Measurements from ENCODE around the gene MFNG.

MFNG gene

DNA sequence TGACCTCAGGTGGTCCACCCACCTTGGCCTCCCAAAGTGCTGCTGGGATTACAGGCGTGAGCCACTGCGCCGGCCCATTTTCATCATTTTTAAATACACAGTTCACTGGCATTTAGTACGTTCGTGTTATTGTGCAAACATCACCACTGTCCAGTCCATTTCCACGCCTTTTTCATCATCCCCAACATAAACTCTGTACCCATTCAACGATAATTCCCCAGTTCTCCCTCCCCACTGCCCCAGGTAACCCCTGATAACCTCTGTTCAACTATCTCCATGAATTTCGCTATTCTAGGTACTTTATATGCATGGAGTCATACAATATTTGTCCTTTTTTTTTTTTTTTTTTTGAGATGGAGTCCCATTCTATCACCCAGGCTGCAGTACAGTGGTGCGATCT, 40.7 kb downstream of the MFNG start:
- H3K4me3 ChIP-seq (ENCODE audit: low read length), result no peak overlapping the region
- no peak for DNase-seq (ENCODE audit: low read depth)
- TF ChIP-seq, protein P1, sequence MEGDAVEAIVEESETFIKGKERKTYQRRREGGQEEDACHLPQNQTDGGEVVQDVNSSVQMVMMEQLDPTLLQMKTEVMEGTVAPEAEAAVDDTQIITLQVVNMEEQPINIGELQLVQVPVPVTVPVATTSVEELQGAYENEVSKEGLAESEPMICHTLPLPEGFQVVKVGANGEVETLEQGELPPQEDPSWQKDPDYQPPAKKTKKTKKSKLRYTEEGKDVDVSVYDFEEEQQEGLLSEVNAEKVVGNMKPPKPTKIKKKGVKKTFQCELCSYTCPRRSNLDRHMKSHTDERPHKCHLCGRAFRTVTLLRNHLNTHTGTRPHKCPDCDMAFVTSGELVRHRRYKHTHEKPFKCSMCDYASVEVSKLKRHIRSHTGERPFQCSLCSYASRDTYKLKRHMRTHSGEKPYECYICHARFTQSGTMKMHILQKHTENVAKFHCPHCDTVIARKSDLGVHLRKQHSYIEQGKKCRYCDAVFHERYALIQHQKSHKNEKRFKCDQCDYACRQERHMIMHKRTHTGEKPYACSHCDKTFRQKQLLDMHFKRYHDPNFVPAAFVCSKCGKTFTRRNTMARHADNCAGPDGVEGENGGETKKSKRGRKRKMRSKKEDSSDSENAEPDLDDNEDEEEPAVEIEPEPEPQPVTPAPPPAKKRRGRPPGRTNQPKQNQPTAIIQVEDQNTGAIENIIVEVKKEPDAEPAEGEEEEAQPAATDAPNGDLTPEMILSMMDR (conservative IDR thresholded peaks at IDR 0.05; ENCODE audit: low read depth, low read length), result no peak

DNA sequence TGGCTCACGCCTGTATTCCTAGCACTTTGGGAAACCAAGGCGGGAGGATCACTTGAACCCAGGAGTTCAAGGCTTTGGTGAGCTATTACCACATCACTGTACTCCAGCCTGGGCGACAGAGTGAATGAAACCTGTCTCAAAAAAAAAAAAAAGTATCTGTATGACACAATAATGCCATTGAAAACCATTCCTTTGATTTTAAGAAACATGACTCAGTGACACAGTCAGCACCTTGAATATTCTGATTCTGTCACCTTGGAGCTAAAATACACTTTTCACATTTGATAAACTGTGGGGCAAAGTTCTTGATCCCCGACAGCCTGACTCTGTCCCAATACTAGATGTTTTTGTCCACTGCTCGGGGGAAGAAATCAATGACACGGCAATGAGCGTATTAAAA, 42.2 kb downstream of the MFNG start:
- no peak overlapping the region for H3K4me3 ChIP-seq (ENCODE audit: low read length)
- TF ChIP-seq, protein P1 (conservative IDR thresholded peaks at IDR 0.05; ENCODE audit: low read depth, low read length), result no peak
- no peak for DNase-seq (ENCODE audit: low read depth)

DNA sequence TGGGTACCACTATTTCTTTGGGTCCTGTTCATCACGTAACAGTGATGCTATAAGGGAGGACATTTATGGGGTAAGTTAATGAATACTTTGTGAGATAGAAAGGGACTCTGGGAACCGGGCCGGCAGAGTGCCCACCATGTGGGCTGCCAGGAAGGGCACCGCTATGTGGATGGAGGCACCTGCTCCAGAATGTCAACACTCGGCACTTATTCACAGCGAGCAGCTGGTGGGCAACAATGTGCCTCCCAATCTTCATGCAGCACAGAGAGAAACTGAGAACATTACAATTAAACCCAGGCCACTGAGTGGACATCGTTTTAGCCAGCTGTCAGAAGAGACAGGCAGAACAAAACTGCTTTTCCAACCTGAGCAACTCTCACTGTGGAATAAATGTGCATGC, 43.1 kb downstream of the MFNG start:
- H3K4me3 ChIP-seq (ENCODE audit: low read length), result no peak overlapping the region
- TF ChIP-seq, protein P1 (conservative IDR thresholded peaks at IDR 0.05; ENCODE audit: low read depth, low read length), result no peak
- DNase-seq (ENCODE audit: low read depth), result no peak

DNA sequence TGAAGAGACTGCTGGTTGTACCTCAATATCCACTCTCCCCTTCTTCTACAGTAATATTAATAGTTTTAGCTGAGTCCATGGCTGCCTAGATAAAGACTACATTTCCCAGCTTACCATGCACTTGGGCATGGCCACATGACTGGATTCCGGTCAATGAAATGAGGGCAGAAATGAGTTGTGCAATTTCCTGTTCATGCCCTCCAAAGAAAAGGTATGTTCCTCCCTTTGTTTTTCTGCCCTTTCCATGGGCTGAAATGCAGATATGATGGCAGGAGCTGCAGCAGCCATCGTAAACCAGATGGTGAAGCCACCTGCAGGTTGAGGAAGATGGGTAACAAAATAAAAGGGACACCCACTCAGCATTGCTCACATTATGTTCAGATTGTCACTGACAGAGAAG, 43.6 kb downstream of the MFNG start:
- no peak for DNase-seq (ENCODE audit: low read depth)
- TF ChIP-seq, protein P1 (conservative IDR thresholded peaks at IDR 0.05; ENCODE audit: low read depth, low read length), result no peak
- H3K4me3 ChIP-seq (ENCODE audit: low read length), result no peak overlapping the region

DNA sequence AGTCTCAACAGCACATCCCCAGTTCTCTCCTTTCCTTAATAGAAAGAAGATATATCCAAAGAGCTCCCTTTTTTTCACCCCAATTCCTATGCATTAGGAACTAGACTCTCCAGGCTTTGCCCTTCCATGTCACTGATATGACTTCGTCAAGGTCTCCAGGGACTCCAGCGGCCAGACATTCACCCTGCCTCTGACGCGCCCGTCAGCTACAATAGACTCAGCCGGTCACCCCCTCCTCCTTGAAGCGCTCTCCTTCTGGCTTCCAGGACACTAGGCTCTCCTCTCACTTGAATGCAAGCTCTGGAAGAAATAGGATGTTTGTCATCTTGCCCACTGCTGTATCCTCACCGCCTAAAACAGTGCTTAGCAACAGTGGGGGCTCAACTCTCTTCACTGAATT, 44.0 kb downstream of the MFNG start:
- no peak overlapping the region for H3K4me3 ChIP-seq (ENCODE audit: low read length)
- TF ChIP-seq, protein P1 (conservative IDR thresholded peaks at IDR 0.05; ENCODE audit: low read depth, low read length), result no peak
- no peak for DNase-seq (ENCODE audit: low read depth)

DNA sequence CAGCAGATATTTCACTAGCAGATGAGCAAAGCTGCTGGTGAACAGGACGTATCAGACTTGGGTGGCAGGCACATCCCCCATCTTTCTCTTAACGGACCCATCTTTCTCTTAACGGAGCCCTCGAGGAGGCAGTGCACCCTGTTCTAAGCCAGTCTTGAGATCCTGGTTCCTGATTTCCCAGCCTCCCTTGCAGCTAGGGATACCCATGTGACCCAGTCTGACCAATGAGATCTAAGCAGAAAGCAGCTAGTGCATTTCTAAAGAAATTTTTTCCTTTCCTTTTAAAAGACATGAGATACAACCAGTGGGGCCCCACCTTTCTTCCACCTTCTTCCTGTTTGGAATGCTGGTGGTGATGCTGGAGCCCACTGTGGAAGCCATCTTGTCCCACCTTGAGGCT, 45.3 kb downstream of the MFNG start:
- no peak overlapping the region for H3K4me3 ChIP-seq (ENCODE audit: low read length)
- TF ChIP-seq, protein P1 (conservative IDR thresholded peaks at IDR 0.05; ENCODE audit: low read depth, low read length), result no peak
- DNase-seq (ENCODE audit: low read depth), result no peak

DNA sequence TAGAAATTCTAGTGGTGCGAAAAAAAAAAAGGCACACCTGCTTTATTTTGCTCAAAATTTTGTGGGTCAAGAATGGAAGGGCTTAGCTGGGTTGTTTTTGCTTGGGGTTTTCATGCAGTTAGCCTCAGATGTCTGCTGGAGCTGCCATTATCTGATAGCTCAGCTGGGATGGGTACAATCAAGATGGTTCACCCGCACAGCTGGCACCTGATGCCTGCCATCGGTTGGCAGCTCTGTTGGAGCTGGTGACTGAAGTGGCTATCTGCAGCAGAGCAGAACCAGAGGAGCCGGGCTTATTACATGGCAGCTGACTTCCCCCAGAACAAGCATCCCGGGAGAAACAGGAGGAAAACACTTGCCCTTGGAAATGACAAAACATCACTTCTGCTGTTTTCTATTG, 46.8 kb downstream of the MFNG start:
- DNase-seq (ENCODE audit: low read depth), result no peak
- TF ChIP-seq, protein P1 (conservative IDR thresholded peaks at IDR 0.05; ENCODE audit: low read depth, low read length), result no peak
- H3K4me3 ChIP-seq (ENCODE audit: low read length), result no peak overlapping the region

Data from retinal pigment epithelial cell (primary cell).